Nucleus accumbens (tissue), 56 donors: ENCODE measurements around the gene PPP1R1A.
A peak's percentile ranks its signal among the peaks of the same experiment; 100 is the strongest.

Experiments
- DNase-seq, 56 donors: peaks; one replicate each; lab custom pipeline; 2025; lab: John Stamatoyannopoulos, UW

The PPP1R1A gene, protein sequence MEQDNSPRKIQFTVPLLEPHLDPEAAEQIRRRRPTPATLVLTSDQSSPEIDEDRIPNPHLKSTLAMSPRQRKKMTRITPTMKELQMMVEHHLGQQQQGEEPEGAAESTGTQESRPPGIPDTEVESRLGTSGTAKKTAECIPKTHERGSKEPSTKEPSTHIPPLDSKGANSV

DNA sequence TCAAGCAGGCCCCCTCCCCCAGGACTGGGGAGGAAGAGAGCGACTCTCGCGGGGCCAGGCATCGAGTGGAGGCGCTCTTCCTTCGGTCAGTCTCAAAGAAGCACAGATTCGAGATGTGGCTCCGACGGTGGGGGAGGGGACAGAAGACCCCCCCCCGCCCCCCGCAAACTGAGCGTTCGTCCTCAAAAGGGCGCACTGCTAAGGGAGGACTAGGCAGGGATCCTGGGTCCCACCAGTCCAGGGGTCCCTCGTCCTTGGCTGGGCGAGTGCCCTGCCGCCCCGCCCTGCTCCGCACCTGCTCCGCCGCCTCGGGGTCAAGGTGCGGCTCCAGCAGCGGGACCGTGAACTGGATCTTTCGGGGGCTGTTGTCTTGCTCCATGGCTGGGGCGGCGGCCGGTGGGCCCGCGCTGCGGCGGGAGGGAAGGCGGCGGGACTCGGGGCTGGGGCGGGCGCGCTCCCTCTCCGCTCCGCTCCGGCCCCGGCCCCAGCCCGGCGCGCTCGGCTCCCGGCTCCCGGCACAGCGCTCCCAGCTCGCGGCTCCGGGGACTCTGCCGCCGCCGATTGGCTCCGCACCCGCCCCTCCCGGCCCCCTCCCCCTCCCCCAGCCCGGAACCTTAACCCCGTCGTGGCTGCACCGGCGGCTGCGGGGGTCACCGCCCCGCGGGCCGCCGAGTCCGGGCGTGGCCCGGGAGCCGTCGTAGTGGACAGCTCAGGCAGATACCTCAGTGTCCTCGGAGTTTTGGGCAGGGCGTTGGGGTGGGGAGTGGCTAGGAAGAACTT lies at the start of gene PPP1R1A:
PPP1R1A (minus strand) TSS at position 550 of the 780 bp plus-strand sequence; CDS start at position 379, 171 bp downstream.
- DNase-seq: peak in 21 of 56 donors; percentile 2 to 52 (median 31)

DNA sequence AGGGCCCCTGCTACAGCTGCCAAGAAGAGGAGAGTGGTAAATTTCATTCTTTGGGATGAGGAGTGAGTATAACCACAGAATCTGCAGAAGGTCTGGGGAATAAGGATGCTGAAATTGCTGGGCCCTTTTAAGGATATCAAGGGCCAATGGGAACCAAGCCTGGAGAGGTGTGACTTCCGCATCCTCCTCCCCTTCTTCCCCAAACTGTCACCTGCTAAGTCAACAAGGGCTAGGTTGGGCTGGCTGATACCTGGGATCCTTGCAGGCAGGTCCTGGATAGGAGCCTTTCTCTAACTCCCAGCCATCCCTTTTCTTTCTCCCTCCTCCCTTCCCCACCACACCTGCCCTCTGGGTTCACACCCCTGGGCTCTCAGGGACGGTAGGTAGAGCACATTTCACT lies 46.3 kb upstream of the PPP1R1A start, which contains the start of gene LACRT:
LACRT (minus strand) TSS at position 101 of the 400 bp plus-strand sequence; CDS start at position 47, 54 bp downstream.
- DNase-seq: no peak

DNA sequence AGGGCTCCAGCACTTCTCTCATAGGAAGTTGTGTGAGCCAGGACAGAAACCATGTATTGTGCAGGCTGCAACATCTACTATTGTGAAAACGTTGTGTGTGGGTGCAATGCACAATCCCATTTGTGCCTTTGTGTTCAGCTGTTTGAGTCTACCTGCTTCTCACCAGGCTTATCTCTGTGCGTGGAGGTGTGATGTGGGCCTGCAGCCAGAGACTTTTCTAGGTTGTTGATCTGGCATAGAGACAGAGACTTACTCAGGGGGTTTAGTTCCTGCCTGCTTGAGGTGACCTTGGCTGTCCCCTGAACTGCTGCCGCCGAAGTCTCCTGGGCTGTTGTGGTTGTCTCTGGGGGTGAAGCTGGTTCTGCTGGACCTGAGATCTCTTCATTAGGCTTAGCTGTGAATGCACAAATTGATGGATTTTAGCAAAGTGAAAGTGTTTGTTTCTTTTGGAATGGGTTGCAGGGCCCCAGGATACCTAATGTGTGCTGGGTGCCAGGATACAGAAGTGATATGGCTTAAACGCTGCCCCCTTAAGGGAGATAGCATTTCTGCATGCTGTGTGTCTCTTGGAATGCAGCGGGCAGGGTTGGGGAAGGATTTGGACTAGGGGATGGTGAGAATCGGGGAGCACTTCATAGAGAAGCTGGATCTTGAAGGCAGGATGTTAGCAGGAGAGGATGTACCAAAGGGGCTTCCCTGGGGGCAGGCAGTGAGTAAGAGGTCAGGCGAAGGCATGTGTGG lies 43.7 kb upstream of the PPP1R1A start:
- DNase-seq: peak in 2 of 56 donors; percentile 8 to 17

DNA sequence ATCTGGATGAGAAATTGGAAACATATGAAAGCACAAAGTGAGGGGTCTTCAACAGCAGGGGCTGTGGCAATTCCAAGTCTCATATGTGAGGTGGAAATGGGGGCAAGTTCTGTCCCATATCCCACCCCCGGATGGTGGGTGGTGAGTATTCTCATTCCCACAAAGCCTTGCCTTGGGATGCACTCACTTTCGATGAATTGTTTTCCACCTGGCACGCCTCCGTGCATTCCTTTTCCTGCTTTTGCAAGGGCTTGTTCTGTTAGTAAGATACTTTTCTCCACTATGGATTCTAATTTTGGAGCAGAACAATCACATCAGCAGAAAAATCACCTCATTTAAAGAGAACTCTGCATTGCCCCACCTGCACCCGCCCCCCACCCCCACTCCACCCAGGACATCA lies 43.1 kb upstream of the PPP1R1A start:
- DNase-seq: peak in 18 of 56 donors; percentile 5 to 51 (median 22)

DNA sequence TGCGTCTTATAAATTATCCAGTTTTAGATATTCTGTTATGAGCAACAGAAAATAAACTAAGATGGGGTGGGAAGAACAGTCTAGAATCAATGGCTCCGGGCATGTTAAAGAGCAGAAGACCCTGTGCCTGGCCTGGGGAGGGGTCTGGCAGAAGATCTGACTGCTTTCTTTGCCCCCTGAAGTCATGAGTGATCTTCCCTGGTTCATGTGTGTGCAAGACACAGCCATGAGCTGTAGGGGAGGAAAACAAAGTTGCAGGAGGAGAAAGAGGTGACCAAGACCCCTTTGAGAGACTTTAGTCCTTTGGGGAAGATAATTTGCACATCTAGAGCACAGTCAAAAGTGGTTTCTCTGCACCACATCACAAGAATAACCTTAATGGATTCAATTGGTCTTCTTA lies 41.5 kb upstream of the PPP1R1A start:
- DNase-seq: no peak

DNA sequence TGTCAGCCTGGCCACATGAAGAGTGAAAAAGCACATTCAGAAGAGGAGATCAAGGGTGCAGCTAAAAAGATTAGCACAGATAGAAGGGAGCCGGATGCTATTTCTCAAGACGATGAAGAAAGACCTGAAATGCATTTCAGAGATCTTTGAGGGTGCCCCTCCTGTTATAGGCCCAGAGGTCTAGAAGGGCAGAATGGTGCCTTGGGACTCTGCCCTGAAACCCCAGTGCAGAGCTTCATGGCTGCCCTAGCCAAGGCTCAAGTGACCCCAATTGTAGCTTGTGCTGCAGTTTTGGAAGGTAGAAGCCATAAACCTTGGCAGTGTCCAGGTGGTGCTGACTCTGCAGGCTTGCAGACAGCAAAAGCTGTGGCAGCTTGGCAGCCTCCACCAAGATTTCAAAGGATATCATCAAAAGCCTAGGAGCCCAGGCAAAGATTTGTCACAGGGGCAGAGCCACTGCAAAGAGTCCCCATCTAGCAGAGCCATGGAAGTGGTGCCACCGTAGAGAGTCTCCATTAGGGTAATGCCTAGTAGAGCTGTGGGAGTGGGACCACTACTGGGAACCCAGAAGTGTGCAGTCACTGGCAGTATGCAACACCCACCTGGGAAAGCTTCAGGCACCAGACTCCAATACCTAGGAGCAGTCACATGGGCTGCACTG lies 39.9 kb upstream of the PPP1R1A start:
- DNase-seq: no peak

DNA sequence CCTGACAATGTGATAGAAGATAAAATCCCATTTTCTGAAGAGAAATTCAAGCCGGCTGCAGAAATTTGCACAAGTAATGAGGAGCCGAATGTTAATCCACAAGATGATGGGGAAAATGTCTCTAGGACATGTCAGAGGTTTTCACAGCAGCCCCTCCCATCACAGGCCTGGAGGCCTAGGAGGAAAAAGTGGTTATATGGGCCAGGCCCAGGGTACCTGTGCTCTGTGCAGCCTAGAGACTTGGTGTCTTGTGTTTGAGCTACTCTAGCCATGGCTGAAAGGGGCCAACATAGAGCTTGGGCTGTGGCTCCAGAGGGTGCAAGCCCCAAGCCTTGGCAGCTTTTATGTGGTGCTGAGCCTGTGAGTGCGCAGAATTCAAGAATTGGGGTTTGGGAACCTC lies 38.8 kb upstream of the PPP1R1A start:
- DNase-seq: no peak

DNA sequence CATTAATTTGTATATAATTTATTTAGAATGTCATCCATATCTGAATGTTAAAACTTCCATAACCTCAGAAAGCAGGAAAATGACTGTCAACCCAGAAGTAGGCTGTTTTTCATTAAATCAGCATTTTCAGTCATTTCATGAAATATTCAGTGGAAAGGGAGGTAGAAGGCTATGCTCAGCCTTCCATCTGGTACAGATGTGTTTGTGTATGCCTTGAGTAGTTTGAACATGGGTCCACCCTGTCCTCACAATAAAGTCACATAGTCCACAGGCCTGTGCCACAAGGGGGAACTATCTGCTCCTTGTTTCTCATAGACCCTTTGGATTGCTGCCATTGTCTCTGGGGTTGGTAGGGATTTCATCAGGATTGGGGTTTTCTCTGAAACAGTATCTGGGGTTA lies 37.1 kb upstream of the PPP1R1A start:
- no peak for DNase-seq

DNA sequence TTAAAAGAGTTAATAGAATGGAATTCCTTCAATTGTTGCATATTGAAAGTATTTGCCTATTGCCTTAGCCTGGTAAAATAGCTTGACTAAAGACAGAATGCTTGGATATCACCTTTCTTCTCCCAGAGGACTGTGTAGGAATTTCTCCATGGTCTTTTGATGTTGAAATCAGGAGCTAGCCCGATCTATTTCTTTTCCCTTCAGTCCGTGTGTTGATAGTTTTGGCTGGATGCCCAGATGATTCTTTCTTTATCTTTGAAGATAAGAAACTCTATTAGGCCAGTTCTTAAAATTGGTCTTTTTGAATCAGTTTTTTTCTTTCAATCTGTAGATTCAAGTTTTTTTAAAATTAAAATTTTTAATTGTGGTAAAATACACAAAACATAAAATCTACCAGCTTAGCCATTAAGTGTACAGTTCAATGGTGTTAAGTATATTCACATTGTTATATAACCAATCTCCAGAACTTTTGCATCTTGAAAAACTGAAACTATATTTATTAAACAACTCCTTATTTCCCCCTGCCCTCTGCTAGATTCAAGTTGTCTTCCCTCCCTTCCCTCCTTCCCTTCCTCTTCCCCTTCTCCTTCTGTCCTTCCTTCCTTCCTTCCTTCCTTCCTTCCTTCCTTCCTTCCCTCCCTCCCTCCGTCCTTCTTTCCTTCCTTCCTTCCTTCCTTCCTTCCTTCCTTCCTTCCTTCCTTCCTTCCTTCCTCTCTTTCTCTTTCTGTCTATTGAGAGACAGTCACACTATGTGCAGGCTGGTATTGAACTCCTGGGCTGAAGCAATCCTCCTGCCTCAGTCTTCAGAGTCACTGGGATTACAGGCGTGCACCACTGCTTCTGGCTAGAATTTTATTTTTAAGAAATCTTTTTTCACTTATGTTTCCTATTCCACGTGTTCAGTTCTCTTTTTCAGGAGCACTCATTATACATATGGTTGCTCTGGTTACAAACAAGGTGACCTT lies 36.1 kb upstream of the PPP1R1A start:
- no peak for DNase-seq

DNA sequence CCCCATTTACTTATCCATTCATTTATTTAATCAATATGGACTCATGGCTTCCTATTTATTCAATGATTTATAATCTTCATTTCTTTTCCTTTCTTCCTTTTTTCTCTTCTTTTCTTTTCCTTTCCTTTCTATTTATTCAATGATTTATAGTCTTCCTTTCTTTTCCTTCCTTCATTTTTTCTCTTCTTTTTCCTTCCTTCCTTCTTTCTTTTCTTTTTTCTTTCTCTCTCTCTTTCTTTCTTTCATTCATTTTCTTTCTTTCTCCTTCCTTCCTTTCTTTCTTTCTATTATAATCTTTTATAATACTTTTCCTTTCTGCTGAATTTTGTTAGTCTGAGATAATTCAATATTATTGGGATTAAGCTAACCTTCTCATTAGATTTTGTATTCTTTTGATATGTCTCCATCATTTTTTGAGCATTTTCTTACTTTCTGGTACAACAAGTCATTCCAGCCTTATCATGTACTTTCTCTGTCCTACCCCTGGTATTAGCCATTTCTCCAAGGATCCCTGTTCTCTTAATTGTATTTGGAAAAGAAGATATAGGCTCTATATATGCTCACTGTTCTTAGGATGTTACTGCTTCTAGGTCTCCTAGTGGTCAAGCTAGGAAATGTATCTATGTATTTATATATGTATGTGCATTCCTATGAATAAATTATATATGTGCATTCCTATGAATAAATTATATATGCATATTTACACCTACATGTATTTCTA lies 34.2 kb upstream of the PPP1R1A start:
- no peak for DNase-seq

DNA sequence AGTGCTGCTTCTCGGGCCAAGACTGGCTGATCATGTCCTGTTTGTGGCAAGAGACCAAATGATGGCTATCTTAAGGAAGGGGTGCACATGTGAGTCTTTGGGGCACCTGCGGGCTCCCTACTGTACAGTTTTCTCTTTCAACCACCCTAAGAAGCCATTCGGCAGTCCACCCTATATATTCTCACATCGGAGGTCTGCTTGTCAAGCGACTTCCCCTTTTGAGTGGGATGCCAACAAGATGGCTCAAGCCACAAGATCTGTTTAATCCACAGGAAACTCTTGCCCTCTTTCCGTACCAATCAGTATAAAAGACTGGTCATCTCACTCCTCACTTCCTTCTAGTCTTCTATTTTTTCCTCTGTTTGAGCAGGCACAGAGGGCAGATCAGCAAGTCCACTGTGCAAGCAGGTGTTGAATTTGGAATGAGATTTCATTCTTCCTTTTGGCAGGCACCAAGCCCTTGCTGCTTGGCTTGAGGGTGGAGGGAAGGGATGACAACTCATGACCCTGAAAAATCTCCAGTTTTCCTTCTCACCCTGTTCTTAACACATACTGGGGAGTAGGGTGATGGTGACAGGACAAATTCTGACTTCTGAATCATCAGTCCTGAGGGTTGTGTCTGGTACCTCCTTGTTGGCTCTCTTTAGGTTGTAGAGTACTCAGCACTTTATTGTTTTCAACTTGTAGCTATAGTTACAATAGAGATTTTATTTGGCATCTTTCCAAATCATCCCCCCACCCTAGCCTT lies 28.6 kb upstream of the PPP1R1A start:
- no peak for DNase-seq

DNA sequence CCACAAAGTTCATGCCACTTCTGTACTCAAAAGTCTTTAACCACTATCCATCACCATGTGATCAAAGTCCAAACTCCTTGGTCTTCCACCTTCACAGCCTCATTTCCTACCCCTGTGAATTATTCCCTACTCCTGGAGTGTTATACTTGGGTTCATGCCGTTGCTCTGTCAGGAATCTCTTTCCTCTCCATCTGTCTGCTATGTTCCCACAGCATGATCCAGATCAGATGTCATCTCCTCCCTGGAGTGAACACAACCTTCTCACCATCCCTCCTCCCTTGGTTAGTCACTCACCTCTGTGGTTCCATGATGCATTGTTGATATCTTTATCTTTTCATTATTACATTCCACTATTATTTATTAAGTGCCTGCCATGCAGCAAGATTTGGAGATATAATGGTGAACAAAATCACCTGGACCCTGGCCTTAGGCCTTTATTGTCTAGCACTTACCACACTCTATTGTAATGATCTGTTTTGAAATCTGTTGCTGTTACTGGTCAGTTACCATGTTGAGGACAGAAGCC lies 23.8 kb upstream of the PPP1R1A start:
- DNase-seq: no peak

DNA sequence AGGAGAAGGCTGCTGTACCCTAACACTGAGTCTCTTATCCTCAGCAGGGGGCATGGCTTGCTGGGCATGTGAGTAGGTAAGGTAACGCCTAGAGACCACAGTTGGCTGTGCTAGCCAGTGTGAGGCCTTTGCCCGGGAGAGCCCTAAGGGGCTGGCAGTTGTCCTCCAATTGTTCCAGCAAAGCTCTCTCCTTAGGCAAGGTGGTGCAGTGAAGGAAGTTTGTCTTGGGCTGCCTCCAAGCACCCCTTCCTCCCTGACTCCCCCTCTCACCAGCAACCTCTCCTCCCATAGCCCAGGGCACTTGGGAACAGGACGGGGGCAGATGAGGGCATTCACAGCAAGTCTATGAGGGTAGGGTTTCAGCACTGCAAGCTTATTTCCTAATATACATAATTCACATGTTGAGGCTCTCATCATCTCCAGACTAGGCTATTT lies 23.3 kb upstream of the PPP1R1A start:
- DNase-seq: no peak

DNA sequence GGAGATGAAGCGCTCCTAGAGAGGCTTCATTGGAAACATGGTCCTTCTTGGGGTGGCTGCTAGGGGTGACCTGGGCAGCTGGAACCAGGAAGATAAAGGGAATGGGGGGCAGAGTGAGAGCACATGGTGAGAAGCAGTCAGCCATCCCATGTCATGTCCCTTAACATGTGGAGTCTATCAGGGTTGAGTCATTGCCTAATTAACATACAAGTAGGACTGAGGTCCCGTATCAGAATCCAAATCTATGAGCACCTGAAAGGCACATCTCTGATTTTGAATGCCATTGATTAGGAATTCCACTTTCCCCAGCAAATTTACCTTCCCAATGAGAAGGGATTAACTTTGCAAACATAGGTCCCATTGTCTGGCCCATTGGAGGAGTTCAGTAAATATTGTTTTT lies 20.3 kb upstream of the PPP1R1A start:
- no peak for DNase-seq

DNA sequence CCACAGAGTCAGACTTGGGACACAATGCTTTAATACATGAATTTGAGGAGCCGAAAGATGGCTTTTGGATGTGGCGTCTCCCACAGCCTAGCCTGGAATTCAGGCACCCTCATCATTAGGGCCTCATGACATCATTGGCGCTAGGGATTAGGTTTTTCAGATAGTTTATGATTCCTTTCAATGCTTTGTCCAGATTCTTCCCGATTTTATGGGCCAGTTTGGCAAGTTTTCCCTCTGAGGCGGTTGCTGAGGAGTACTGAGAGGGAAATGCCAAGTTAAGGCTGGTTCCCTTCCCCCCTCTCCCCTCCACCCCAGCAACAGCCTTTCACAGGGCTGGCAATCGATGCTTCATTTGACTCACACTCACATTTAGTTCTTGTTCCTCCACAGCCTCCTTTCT lies 19.7 kb upstream of the PPP1R1A start:
- no peak for DNase-seq

DNA sequence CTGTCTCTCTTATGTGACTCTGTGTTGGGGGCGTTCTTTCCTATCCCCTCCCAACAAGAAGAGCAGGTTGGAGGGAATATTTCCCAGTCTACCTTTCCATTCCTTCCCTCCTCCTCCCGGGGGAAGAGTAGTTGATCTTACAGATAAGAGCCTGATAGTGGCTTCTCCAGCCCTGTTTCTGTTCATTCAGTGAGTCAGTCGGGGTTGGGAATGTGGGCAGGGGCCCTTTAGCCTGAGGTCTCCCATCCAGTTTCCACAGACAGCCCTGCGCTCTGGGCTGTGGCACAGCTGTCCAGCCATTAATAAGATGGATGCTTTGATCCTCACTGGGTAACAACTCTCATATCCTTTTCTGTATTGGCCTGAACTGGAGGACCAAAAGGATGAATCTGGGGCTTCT lies 18.1 kb upstream of the PPP1R1A start:
- DNase-seq: no peak

DNA sequence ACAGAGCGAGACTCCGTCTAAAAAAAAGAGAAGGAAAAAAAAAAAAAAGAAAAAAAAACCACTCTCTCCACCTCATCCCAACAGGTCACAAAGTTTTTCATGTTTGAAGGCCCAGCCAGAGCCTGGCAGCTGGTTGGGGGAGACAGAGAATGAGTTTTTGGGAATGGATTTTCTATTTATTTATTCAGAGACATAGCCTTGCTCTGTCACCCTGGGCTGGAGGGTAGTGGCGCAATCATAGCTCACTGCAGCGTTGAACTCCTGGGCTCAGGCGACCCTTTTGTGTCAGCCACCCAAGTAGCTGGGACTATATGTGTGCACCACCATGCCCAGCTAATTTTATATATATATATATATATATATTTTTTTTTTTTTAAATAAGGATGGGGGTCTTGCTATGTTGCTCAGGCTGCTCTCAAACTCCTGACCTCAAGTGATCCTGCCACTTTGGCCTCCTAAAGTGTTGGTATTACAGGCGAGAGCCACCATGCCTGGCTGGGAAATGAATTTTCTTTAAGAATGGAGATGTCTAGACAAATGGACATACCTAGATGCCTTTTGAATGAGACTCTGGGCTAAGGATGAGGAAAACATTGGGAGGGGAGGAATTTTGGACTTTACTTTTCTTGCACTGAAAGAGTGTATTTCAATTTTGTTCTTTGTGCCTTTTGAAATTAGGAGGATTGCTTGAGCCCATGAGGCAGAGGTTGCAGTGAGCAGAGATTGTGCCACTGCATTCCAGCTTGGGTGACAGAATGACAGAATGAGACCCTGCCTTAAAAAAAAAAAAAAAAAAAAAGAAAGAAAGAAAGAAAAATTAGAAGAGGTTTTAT lies 16.9 kb upstream of the PPP1R1A start:
- no peak for DNase-seq
